NT2/D1 (cell line): ENCODE results near the gene PRDM15.
"Not testable (repeated sequence)": the region's sequence is repeated elsewhere in the genome, so short reads cannot be mapped to it uniquely, and the experiment has no call there.

Source experiments
- DNase-seq: peaks from one replicate; pipeline ENCODE4 v3.0.0-alpha.2; 2011; ENCODE audit warnings: low read depth, low spot score
- H3K27me3 ChIP-seq: 2 replicates; pipeline ENCODE4 v1.6.0; 2011; ENCODE audit warnings: mild to moderate bottlenecking; ENCODE audit not compliant: insufficient read length, insufficient read depth
- H3K36me3 ChIP-seq: 2 replicates; pipeline ENCODE4 v1.6.1; 2011; ENCODE audit warnings: mild to moderate bottlenecking, low read length, mixed read lengths; ENCODE audit not compliant: insufficient read depth, insufficient read length
- H3K4me1 ChIP-seq: 2 replicates; pipeline ENCODE4 v1.5.1; 2011; ENCODE audit not compliant: insufficient read depth, insufficient read length
- H3K4me3 ChIP-seq: 2 replicates; pipeline ENCODE4 v1.5.1; 2011; ENCODE audit warnings: low read depth; ENCODE audit not compliant: insufficient read length
- H3K9ac ChIP-seq: 2 replicates; pipeline ENCODE4 v1.6.0; 2011; ENCODE audit warnings: low read depth; ENCODE audit not compliant: insufficient read length
- H3K9me3 ChIP-seq: 2 replicates; pipeline ENCODE4 v1.5.1; 2011; ENCODE audit warnings: mild to moderate bottlenecking, low read length; ENCODE audit not compliant: insufficient read depth
- SUZ12 ChIP-seq: IDR thresholded peaks from 2 replicates; pipeline ENCODE4 v1.6.1; 2011; ENCODE audit not compliant: insufficient read length, insufficient read depth; ENCODE audit errors: extremely low read depth
- YY1 ChIP-seq: IDR thresholded peaks from 2 replicates; pipeline ENCODE4 v1.6.1; 2011; ENCODE audit not compliant: insufficient read length, insufficient read depth
- ZNF274 ChIP-seq: IDR thresholded peaks from 2 replicates; pipeline ENCODE4 v1.6.1; 2011; ENCODE audit warnings: mild to moderate bottlenecking, low read depth, low read length

Gene PRDM15

DNA sequence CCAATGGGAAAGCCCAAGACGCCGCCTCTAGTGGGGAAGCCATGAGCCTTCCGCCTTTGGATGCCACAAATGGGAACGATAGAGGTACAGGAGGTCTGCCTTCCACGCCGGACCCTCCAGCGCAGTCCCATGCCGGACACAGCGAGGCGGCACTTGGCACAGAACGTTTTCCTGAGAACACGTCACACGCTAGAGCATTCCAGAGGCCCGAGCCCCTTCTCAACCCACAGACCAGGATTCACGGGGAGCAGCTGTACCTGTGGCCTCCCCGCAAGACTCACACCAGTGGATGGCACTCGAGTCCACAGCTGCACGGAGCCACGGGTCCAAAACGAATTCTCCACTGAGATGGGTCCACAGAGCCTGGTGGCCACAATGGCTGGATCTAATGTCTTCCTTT, 80.8 kb downstream of the PRDM15 start:
- Histone ChIP-seq H3K9ac (no peak overlapping the region), H3K4me3 (no peak overlapping the region), H3K4me1 (peaks cover 3% of the 10 kb centered on the region), H3K27me3 (no peaks in the 10 kb centered on the region), H3K9me3 (0 out of 2 replicates have a peak, but pooled peaks cover 6% of the 10 kb centered on the region), H3K36me3 (peaks cover 52% of the 10 kb centered on the region)
- no peak for DNase-seq
- TF ChIP-seq YY1 (no peak), ZNF274 (no peak), SUZ12 (no peak)

DNA sequence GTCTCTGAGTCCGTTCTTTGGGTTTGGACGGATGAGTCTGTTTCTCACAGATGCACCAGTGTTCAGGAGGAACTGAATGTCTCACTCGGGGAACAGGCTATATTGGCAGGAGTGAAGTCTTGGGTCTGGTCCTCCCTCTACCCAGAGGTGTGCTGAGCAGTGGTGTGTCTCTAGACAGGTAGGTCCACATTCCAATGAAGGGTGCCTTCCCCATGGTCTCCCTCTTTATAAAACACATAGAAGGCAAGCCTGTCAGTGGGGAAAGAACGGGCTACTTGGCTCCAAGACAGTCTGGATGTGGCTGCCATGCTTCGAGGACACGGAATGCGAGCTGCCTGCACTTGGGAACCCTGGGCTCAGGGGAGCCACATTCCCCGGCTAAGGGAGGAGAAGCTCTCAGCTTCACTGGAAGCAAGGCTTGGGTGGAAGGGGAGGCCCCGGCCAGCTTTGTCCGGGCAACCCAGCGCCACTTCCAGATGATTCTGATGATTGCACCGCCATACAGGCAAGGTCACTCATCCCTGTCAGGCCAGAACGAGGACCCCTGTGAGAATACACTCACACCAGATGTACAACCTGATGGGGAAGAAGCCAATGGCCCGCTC, 82.6 kb downstream of the PRDM15 start:
- Histone ChIP-seq H3K9ac (no peak overlapping the region), H3K4me1 (peaks cover 3% of the 10 kb centered on the region), H3K9me3 (peaks cover 22% of the 10 kb centered on the region; the same call in 1 of the 2 replicates), H3K36me3 (peaks cover 37% of the 10 kb centered on the region), H3K27me3 (no peaks in the 10 kb centered on the region), H3K4me3 (no peak overlapping the region)
- no peak for DNase-seq
- TF ChIP-seq YY1 (no peak), SUZ12 (no peak), ZNF274 (no peak)

DNA sequence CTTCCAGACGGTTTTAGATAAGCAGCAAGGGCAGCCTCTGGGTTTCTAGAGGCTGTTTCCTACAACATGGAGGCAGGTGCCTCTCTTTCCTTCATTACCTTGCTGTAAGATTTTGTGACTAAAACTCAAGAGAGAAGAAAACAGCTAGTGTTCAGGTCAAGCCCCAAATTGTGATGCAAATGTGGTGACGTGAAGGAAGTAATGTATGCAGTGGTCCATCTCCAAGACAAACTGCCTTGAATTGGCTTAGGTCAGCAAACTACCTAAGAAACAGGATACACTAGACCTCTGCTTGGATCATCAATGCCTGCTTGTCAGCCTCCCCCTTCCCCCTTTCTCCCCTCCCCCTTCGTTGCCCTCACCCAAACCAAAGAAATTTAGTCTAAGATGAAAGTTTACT, 83.4 kb downstream of the PRDM15 start:
- TF ChIP-seq ZNF274: no peak
- TF ChIP-seq SUZ12: no peak
- TF ChIP-seq YY1: no peak
- peak; percentile 60 for DNase-seq
- H3K9me3 ChIP-seq: peaks cover 28% of the 10 kb centered on the region; the same call in 1 of the 2 replicates

DNA sequence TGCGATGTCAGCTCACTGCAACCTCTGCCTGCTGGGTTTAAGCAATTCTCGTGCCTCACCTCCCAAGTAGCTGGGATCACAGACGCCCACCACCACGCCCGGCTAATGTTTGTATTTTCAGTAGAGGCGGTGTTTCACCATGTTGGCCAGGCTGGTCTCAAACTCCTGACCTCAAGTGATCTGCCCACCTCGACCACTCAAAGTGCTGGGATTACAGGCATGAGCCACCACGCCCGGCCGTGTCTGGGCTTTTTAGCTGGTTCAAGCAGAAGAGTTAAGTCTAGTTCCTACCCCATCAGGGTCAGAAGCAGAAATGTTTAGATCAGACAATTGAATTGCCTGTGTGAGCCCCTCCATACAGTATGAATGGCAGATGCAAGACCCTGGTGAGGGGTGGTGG, 84.5 kb downstream of the PRDM15 start:
- Histone ChIP-seq H3K4me1 (peaks cover 3% of the 10 kb centered on the region), H3K4me3 (no peak overlapping the region), H3K9me3 (peaks cover 28% of the 10 kb centered on the region; the same call in 1 of the 2 replicates), H3K9ac (no peak overlapping the region), H3K27me3 (no peaks in the 10 kb centered on the region), H3K36me3 (peaks cover 18% of the 10 kb centered on the region)
- no peak for DNase-seq
- TF ChIP-seq SUZ12: no peak
- TF ChIP-seq YY1: no peak
- no peak for TF ChIP-seq ZNF274

More for the DNA sequence above, 83.4 kb downstream of the PRDM15 start:
- Histone ChIP-seq H3K4me1 (peaks cover 3% of the 10 kb centered on the region), H3K27me3 (no peaks in the 10 kb centered on the region), H3K4me3 (no peak overlapping the region), H3K9ac (no peak overlapping the region), H3K36me3 (peaks cover 29% of the 10 kb centered on the region)

DNA sequence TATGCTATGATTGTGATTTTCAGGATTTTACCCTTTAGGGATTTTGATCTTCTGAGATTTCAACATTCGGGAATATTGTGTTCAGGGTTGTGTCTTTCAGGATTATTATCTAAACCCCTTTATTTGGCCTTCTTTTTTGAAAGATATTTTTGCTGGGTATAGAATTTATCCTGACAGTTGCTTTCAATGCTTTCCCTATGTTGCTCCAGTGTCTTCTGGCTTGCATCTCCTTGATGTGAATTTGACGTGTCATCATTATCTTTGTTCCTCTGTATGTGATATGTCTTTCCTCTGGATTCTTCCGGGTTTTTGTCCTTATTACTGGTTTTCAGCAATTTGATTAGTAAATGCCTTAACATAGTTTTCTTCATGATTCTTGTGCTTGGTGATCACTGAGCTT, 86.4 kb downstream of the PRDM15 start:
- peaks cover 28% of the 10 kb centered on the region; the same call in 1 of the 2 replicates for H3K9me3 ChIP-seq
- H3K27me3 ChIP-seq: no peaks in the 10 kb centered on the region
- H3K9ac ChIP-seq: no peak overlapping the region
- DNase-seq: no peak
- peaks cover 3% of the 10 kb centered on the region for H3K36me3 ChIP-seq
- TF ChIP-seq ZNF274 (no peak), YY1 (no peak)
- no peak overlapping the region for H3K4me3 ChIP-seq
- H3K4me1 ChIP-seq: peaks cover 3% of the 10 kb centered on the region

DNA sequence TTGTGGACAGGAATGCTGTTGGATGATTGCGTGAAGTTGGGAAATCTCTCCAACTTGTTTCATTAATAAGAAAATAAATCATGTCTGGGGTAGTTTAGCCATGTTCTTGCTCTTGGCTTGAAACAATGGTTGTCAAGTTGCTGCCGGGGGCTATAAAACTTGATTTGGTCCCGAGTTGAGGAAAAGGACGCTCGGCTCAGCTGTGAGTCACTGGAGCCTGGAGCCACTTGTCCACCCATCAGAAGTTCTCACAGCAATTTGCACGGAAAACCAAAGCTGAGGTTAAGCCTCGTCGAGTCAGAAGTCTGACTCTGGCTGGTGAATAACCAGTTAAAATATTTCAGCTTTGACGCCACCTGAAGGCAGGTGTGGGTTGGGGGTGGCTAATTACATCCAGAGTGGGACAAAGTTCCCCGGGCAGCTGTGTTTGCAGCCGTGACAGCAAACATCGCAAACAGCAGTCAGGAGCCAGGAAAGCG, 92.6 kb downstream of the PRDM15 start:
- peaks cover 6% of the 10 kb centered on the region; the same call in 1 of the 2 replicates for H3K9me3 ChIP-seq
- H3K4me3 ChIP-seq: no peak overlapping the region
- TF ChIP-seq ZNF274: no peak
- H3K9ac ChIP-seq: no peak overlapping the region
- no peaks in the 10 kb centered on the region for H3K36me3 ChIP-seq
- no peaks in the 10 kb centered on the region for H3K27me3 ChIP-seq
- H3K4me1 ChIP-seq: peaks cover 3% of the 10 kb centered on the region
- no peak for DNase-seq

DNA sequence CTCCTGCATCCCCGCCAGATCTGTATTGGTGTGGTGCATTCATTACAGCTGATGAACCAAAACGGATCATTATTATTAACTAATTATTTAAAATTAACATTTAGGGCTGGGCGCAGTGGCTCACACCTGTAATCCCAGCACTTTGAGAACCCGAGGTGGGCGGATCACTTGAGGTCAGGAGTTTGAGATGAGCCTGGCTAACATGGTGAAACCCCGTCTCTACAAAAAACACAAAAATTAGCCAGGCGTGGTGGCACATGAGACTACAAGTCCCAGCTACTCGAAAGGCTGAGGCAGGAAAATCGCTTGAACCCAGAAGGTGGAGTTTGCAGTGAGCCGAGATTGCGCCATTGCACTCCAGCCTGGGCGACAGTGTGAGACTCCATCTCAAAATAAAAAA, 93.9 kb downstream of the PRDM15 start:
- H3K9me3 ChIP-seq, DNase-seq, H3K4me3 ChIP-seq, H3K36me3 ChIP-seq, H3K4me1 ChIP-seq, H3K9ac ChIP-seq, H3K27me3 ChIP-seq: not testable (repeated sequence)
